ENCODE data around the gene EBF4. TPM values are rescaled to one million over a fixed set of nuclear protein-coding genes. Genes with fewer than 3 reads are reported as not detected.
A peak's percentile ranks its signal among the peaks of the same experiment; 100 is the strongest.

Gene EBF4
- total RNA-seq, 3 donors from 2014 or later: 1.6 to 22.0 (median 22.0) TPM

DNA sequence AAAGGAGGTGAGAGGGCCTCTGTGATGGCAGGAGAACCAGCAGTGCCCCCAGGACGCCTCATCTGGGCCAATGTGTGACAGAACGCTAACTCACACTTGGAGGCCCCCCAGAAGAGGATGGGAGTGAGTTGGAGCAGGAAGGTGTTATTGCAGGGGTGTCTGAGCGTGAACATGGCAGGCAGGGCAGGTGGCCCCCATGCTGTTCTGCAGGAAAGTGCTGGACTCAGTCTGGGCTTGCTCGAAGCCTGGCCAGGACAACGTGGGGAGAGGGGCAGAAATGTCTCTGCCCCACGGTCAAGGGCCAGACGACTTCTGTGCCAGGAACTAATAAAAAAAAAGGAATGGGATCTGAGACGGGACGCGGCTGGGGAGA lies 931 bp upstream of the EBF4 start:
- Histone ChIP-seq H3K4me3 (peak overlapping the region; percentile 35 to 68 (median 66)), H3K4me1 (no peaks in the 10 kb centered on the region), H3K27me3 (no peaks in the 10 kb centered on the region), H3K36me3 (no peaks in the 10 kb centered on the region), H3K9me3 (no peaks in the 10 kb centered on the region), H3K27ac (peak overlapping the region; percentile 91 to 92)
- TF ChIP-seq, protein P1, sequence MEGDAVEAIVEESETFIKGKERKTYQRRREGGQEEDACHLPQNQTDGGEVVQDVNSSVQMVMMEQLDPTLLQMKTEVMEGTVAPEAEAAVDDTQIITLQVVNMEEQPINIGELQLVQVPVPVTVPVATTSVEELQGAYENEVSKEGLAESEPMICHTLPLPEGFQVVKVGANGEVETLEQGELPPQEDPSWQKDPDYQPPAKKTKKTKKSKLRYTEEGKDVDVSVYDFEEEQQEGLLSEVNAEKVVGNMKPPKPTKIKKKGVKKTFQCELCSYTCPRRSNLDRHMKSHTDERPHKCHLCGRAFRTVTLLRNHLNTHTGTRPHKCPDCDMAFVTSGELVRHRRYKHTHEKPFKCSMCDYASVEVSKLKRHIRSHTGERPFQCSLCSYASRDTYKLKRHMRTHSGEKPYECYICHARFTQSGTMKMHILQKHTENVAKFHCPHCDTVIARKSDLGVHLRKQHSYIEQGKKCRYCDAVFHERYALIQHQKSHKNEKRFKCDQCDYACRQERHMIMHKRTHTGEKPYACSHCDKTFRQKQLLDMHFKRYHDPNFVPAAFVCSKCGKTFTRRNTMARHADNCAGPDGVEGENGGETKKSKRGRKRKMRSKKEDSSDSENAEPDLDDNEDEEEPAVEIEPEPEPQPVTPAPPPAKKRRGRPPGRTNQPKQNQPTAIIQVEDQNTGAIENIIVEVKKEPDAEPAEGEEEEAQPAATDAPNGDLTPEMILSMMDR (IDR thresholded peaks at IDR 0.05): no peak
- no peak for TF ChIP-seq POLR2A (IDR thresholded peaks at IDR 0.05)
- no peak for TF ChIP-seq POLR2AphosphoS5 (IDR thresholded peaks at IDR 0.05)
- DNase-seq (ENCODE audit: low spot score in 2 of 2): no peak
- intact Hi-C loops (cut with DNase I; ENCODE audit: low total_unique reads): no loop called here

DNA sequence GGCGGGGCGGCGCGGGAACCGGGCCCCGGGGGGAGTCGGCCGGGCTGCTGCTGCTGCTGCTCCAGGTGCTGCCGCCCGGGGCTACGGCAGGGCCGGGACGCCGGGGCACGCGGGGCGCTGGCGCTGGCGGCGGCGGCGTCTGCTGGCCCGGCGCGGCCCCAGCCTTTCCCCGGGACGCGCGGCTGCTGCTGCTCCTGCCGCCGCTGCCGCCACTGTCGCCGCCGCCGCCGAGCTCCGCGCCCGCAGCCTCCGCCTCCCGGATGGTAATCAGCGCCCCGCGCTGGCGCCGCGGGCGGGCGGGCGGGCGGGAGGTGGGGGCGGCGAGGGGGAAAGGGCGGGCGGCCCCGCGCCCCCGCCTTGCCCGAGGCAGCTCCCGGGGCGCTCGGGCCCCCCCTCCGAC lies 306 bp downstream of the EBF4 start:
- Histone ChIP-seq H3K27ac (peak overlapping the region in 1 of 2 donors; percentile 92), H3K4me1 (no peaks in the 10 kb centered on the region), H3K27me3 (no peaks in the 10 kb centered on the region), H3K36me3 (no peaks in the 10 kb centered on the region), H3K9me3 (no peaks in the 10 kb centered on the region), H3K4me3 (peak overlapping the region; percentile 38 to 68 (median 66))
- TF ChIP-seq POLR2A (IDR thresholded peaks at IDR 0.05) (no peak), POLR2AphosphoS5 (IDR thresholded peaks at IDR 0.05) (no peak)
- intact Hi-C loops (cut with DNase I; ENCODE audit: low total_unique reads): no loop called here
- DNase-seq (ENCODE audit: low spot score in 2 of 2): no peak

DNA sequence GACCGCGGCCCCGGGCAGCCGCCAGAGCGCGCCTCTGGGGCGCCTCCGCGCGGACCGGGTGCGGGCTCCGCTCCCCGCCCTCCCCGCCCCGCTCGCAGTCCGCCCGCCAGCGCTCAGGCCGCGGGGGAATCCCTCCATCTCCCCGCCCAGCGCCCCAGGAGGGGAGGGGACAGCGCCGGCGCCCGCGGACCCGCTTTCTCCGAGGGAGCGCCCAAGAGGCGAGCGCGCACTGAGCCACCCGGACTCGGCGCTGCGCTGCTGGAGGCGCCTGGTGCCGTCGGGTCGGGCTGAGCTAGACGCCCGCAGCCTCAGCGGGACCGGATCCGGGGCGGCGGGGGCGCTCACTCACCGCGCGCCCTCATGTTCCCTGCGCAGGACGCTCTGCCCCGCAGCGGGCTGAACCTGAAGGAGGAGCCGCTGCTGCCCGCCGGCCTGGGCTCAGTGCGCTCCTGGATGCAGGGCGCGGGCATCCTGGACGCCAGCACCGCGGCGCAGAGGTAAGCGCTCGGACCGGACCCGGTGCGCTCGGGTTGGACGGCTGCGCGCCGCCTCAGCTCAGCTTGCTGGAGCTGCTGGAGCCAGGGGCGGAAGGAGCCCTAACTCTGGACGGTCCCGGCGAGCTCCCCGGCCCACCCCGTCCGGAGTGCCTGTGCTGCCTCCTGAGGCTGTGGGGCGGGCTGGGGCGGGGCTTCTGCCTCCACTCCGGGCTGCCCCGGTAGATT lies 867 bp downstream of the EBF4 start:
- no peak for TF ChIP-seq POLR2AphosphoS5 (IDR thresholded peaks at IDR 0.05)
- TF ChIP-seq, protein P1 (IDR thresholded peaks at IDR 0.05): no peak
- no peak for TF ChIP-seq POLR2A (IDR thresholded peaks at IDR 0.05)
- DNase-seq (ENCODE audit: low spot score in 2 of 2): no peak
- H3K4me1 ChIP-seq: no peaks in the 10 kb centered on the region
- H3K36me3 ChIP-seq: no peaks in the 10 kb centered on the region
- intact Hi-C loops (cut with DNase I; ENCODE audit: low total_unique reads): no loop called here
- H3K27me3 ChIP-seq: no peaks in the 10 kb centered on the region
- peak overlapping the region in 1 of 2 donors; percentile 92 for H3K27ac ChIP-seq
- no peaks in the 10 kb centered on the region for H3K9me3 ChIP-seq
- H3K4me3 ChIP-seq: peak overlapping the region; percentile 38 to 68 (median 66)

DNA sequence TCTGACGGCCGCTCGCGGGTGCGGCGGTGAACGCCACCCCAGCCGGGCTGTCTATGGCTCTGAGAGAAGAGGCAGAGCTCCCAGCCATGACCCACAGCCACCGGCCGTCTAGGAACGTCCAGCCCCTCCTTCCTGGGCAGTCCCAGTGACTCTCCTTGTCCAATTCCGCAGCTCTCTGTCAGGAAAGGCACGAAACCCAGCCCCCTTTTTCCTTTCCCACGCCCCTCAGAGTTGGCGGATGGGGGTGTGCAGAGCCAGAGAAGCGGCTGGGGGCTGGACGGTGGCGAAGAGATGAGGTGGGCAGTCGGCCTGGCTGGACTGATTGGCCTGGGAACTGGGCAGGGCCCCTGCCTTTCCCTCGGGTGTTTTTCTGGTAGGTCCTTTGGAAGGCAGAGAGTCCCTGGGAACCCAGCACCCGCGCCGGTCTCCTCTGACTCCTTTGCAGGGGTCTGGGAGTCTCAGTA lies 1.5 kb downstream of the EBF4 start:
- TF ChIP-seq, protein P1 (IDR thresholded peaks at IDR 0.05): no peak
- TF ChIP-seq POLR2AphosphoS5 (IDR thresholded peaks at IDR 0.05): no peak
- TF ChIP-seq POLR2A (IDR thresholded peaks at IDR 0.05): no peak
- intact Hi-C loops (cut with DNase I; ENCODE audit: low total_unique reads): no loop called here
- Histone ChIP-seq H3K27me3 (no peaks in the 10 kb centered on the region), H3K9me3 (no peaks in the 10 kb centered on the region), H3K36me3 (no peaks in the 10 kb centered on the region), H3K4me3 (peak overlapping the region in 2 of 3 donors; percentile 66 to 68), H3K27ac (peak overlapping the region in 1 of 2 donors; percentile 92), H3K4me1 (no peaks in the 10 kb centered on the region)
- DNase-seq (ENCODE audit: low spot score in 2 of 2): no peak

DNA sequence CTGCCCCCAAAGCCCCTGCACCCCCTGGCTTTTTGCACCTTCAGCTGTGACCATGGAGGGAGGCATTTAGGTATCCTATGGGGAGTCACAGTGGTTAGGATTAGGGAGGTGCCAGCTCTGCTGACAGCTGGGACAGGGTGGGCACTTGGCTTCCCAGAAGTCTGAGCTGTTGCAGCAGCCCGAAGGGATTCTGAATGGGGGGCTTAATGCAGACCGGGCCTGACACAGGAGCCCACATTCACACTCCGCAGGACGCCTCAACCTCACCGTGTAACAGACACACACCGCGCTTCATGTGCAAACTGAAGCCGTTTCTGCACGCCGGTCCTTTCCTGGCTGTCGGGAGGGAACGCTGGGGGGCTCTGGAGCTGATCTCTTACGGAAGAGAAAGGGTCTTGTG lies 1.9 kb downstream of the EBF4 start:
- TF ChIP-seq POLR2A (IDR thresholded peaks at IDR 0.05) (no peak), POLR2AphosphoS5 (IDR thresholded peaks at IDR 0.05) (no peak)
- TF ChIP-seq, protein P1 (IDR thresholded peaks at IDR 0.05): no peak
- intact Hi-C loops (cut with DNase I; ENCODE audit: low total_unique reads): no loop called here
- H3K27me3 ChIP-seq: no peaks in the 10 kb centered on the region
- H3K36me3 ChIP-seq: no peaks in the 10 kb centered on the region
- H3K4me1 ChIP-seq: no peaks in the 10 kb centered on the region
- no peak for DNase-seq (ENCODE audit: low spot score in 2 of 2)
- H3K9me3 ChIP-seq: no peaks in the 10 kb centered on the region
- H3K27ac ChIP-seq: no peak overlapping the region
- H3K4me3 ChIP-seq: no peak overlapping the region
